HK-2 (cell line): ENCODE measurements around the gene SLC44A2.

ENCODE experiments used
- DNase-seq: peaks from one replicate; pipeline ENCODE4 v3.0.0-alpha.2; 2018; ENCODE audit not compliant: unreplicated experiment

SLC44A2 gene

GRCh38 chr19:10615429-10616023 lies 9.8 kb upstream of the SLC44A2 start:
- no peak for DNase-seq

DNA sequence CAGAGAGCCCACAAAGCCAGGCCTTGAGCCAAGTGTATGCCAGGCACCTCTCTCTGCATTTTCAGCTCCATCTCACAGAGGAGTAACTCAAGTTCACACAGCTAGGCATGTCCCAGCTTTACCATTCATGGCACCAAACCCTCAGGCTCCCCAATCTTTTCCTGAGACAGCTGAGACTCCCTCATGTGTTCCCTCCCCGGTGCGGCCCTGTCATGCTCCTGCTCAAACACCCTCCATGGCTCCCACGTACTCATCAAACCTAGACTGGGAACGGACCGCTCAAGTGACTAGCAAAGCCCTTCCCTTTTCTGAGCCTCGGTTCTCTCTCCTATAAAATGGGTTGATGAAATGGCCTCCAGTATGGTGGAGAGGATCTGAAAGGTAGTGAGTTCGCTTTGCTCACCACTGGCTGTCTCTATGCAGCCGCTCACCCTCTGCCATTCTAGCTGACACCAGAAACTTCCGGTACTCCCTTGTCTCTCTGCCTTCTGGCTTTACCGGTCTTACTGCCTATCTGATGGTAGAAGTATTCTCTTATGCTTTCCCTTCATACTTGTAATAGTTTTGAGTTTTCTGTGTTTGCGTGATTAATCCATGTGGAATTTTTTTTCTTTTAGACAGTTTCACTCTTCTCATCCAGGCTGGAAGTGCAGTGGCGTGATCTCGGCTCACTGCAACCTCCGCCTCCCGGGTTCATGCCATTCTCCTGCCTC lies 7.8 kb upstream of the SLC44A2 start:
- no peak for DNase-seq

GRCh38 chr19:10618846-10619245 lies 6.5 kb upstream of the SLC44A2 start:
- no peak for DNase-seq

- no peak for DNase-seq
These were observed 4.6 kb upstream of the SLC44A2 start for GRCh38 chr19:10620786-10621185.

- no peak for DNase-seq
These were observed 3.4 kb upstream of the SLC44A2 start for GRCh38 chr19:10621966-10622365.

GRCh38 chr19:10624585-10624984 lies 768 bp upstream of the SLC44A2 start:
- DNase-seq: no peak

- no peak for DNase-seq
These were observed 397 bp downstream of the SLC44A2 start for GRCh38 chr19:10625762-10626138.

- DNase-seq: no peak
These were observed 6.5 kb downstream of the SLC44A2 start for GRCh38 chr19:10631874-10632273.

DNA sequence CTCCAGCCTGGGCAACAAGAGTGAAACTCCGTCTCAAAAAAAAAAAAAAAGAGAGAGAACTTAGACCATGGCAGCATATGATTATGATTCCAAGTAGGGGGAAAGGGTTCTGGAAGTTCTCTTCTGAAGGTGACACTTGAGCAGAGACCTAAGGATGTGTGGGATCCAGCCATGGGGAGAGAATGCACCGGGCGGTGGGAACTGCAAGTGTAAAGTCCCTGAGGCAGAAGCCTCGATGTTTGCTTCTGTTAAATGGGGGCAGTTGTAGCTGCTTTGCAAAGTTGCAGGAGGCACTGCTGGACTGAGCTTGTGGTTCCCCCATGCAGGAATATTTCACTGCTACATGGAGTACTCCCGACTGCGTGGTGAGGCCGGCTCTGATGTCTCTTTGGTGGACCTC lies 9.1 kb downstream of the SLC44A2 start:
- no peak for DNase-seq

GRCh38 chr19:10634963-10635362 lies 9.6 kb downstream of the SLC44A2 start:
- no peak for DNase-seq

- no peak for DNase-seq
These were observed 11.1 kb downstream of the SLC44A2 start for GRCh38 chr19:10636304-10636972.

GRCh38 chr19:10637894-10638293 lies 12.5 kb downstream of the SLC44A2 start:
- no peak for DNase-seq

DNA sequence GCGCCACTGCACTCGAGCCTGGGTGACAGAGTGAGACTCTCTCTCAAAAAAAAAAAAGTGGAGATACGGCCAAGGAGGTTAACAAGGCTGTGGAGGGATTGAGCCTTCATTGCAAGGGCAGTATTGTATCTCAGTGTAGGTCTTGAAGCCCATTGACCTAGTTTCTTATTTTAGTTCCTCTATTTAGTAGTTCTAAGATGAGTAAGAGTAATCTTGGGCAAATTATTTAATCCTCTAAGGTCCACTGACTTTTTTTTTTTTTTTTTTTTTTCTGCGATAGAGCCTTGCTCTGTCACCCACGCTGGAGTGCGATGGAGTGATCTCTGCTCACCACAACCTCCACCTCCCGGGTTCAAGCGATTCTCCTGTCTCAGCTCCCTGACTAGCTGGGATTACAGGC lies 14.5 kb downstream of the SLC44A2 start:
- no peak for DNase-seq

- no peak for DNase-seq
These were observed 15.0 kb downstream of the SLC44A2 start for GRCh38 chr19:10640361-10640760.

DNA sequence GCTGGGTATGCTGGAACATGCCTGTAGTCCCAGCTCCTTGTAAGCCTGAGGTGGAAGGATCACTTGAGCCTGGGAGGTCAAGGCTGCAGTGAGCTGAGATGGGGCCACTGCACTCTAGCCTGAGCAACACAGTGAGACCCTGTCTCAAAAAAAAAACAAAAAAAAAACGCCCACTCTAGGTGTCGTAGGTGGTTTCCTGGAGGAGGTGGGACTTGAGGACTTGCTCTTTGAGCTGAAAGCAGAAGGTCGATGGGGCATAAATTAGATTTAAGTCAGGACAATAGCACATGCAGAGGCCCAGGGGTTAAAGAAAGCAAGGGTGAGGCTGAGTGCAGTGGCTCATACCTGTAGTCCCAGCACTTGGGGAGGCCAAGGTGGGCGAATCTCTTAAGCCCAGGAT lies 15.9 kb downstream of the SLC44A2 start:
- no peak for DNase-seq

- no peak for DNase-seq
These were observed 17.3 kb downstream of the SLC44A2 start for GRCh38 chr19:10642473-10643171.

- DNase-seq: no peak
These were observed 18.0 kb downstream of the SLC44A2 start for GRCh38 chr19:10643172-10643967.

GRCh38 chr19:10643968-10644259 lies 18.6 kb downstream of the SLC44A2 start:
- no peak for DNase-seq

DNA sequence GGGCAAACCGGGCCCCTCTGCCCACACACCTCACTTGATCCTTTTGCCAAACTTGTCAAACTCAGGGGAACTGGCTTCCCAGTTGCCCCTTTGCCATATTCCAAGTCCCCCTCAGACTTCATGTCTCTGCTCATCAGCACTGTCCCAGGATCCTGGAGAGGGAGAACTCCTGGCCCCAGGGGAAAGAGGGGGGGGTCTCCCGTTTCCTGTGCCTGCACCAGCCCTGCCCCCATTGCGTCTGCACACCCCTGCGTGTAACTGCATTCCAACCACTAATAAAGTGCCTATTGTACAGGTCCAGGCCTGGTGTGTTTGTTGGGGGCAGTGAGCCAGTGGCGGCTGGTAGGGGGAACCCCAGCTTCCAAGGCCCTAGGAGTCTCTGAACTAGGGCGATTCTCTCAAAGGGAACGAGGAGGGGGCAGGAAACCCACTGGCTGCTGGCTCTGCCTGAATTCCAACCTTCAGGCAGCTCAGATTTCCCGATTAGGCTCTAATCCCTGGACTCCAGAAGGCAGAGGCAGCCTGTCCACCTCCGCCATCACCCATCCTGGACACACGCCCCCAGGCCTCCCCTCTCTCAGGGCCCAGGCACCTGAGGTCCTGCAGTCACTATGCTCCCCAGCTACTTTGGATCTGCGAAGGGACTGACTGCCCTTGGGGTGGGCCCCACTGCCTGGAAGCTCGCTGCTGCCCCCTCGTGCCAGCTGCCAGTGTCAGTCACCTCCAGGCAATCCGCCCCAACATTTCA lies 19.1 kb downstream of the SLC44A2 start:
- peak; percentile 67 for DNase-seq

- DNase-seq: no peak
These were observed 21.3 kb downstream of the SLC44A2 start for GRCh38 chr19:10646456-10647159.

- no peak for DNase-seq
These were observed 23.0 kb downstream of the SLC44A2 start for GRCh38 chr19:10648360-10648759.
